ENCODE data around the gene CUX1. TPM values are rescaled to one million over a fixed set of nuclear protein-coding genes. Genes with fewer than 3 reads are reported as not detected.

The CUX1 gene
- total and polyA plus RNA-seq, 9 donors, result 42.2 to 151 (median 126) TPM

DNA sequence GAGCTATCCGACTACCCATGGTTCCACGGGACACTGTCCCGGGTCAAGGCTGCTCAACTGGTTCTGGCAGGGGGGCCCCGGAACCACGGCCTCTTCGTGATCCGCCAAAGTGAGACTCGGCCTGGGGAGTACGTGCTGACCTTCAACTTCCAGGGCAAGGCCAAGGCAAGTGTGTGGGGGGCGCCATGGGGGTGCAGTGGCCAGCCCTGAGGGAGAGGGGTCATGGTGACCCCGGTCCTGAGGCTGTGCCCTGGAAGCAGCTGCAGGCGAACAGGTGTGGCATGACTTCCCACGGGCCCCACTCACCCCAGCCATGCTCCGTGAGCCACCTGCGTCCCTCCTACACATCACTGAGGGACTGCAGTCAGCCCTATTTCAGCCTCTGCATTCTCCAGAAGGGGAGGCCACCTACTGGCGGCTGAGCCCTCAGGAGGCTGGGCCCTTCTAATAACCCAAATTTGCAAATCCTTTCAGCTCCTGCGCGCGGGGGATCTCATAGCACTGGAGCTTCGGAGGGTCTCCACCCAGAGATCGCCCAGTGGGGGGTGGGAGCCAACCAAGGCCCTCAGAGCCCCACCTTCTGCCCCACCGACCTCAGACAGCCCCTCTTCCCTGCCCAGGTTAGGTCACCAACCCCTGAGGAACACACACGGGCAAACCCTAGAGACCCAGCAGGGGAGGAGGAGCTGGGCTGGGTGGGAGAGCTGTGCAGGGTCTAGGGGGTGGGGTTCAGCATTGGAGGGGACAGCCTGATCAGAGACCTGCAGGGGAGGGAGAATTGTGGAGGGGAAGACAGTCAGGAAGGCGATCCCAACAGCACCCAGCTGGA lies 500.0 kb downstream of the CUX1 start:
- no peaks in the 10 kb centered on the region for H3K9me3 ChIP-seq
- H3K4me3 ChIP-seq, result no peak overlapping the region
- TF ChIP-seq, protein P1, sequence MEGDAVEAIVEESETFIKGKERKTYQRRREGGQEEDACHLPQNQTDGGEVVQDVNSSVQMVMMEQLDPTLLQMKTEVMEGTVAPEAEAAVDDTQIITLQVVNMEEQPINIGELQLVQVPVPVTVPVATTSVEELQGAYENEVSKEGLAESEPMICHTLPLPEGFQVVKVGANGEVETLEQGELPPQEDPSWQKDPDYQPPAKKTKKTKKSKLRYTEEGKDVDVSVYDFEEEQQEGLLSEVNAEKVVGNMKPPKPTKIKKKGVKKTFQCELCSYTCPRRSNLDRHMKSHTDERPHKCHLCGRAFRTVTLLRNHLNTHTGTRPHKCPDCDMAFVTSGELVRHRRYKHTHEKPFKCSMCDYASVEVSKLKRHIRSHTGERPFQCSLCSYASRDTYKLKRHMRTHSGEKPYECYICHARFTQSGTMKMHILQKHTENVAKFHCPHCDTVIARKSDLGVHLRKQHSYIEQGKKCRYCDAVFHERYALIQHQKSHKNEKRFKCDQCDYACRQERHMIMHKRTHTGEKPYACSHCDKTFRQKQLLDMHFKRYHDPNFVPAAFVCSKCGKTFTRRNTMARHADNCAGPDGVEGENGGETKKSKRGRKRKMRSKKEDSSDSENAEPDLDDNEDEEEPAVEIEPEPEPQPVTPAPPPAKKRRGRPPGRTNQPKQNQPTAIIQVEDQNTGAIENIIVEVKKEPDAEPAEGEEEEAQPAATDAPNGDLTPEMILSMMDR (IDR thresholded peaks at IDR 0.05), result no peak
- TF ChIP-seq EP300 (IDR thresholded peaks at IDR 0.05) (no peak), POLR2A (IDR thresholded peaks at IDR 0.05) (no peak)
- no peaks in the 10 kb centered on the region for H3K27me3 ChIP-seq
- H3K36me3 ChIP-seq, result no peaks in the 10 kb centered on the region
- no peak for DNase-seq
- WGBS, 3 donors, result 58 to 75% (median 71%) methylated on average over 24 of the region's 24 CpGs
- H3K4me1 ChIP-seq (ENCODE audit: insufficient read depth), result peaks cover 3% of the 10 kb centered on the region
- intact Hi-C loops (cut with DNase I), result no loop called here
- no peak overlapping the region for H3K27ac ChIP-seq

DNA sequence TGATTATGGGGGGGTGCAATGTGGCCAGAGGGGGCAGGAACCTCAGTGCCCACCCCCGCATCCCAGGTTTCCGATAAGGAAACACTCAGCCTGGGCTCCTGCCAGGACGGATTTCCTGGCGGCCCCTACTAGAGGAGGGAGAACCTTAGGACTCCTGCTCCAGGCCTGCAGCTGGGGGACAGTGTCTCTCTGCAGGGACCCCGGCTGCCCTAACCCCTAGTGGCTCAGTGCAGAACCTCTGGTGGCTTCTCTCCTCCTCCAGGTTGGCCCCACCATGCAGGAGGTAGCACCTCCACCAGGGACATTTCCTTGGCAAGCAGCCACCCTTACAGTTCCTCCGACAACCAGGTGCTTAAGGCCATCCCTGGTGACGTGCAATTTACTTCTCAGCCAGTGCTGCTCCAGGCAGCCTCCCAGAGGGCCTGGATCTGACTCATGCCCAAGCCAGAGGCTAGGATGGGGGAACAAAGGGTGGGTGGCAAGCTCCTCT lies 501.1 kb downstream of the CUX1 start:
- no peaks in the 10 kb centered on the region for H3K27me3 ChIP-seq

DNA sequence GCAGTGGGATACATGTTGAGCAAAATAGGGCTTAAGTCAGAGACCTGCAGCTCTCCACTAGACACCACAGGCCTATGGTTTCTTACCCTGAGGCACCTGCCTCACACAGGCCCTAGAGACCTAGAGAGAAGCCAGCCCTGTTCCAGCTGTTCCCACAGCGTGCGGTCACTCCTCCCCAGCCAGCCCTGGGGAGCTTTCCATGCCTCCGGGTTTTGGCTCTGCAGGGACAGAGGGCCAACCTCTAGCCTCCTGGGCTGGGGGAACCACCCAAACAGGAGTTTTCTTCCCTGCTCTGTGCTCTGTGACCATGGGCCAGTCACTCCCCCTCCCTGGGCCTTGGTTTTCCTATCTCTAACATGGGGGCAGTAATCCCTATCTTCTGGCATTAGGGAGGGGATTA lies 502.2 kb downstream of the CUX1 start:
- Histone ChIP-seq H3K36me3 (no peaks in the 10 kb centered on the region), H3K27ac (no peak overlapping the region), H3K4me3 (no peak overlapping the region), H3K27me3 (no peaks in the 10 kb centered on the region), H3K4me1 (ENCODE audit: insufficient read depth) (peaks cover 3% of the 10 kb centered on the region), H3K9me3 (no peaks in the 10 kb centered on the region)
- TF ChIP-seq POLR2A (IDR thresholded peaks at IDR 0.05) (no peak), EP300 (IDR thresholded peaks at IDR 0.05) (no peak)
- intact Hi-C loops (cut with DNase I), result no loop called here
- no peak for DNase-seq
- 83 to 85% (median 83%) methylated on average over 3 of the region's 3 CpGs for WGBS, 3 donors

More for the DNA sequence above, 501.1 kb downstream of the CUX1 start:
- Histone ChIP-seq H3K36me3 (no peaks in the 10 kb centered on the region), H3K4me1 (ENCODE audit: insufficient read depth) (peaks cover 3% of the 10 kb centered on the region), H3K27ac (no peak overlapping the region), H3K4me3 (no peak overlapping the region), H3K9me3 (no peaks in the 10 kb centered on the region)
- intact Hi-C loops (cut with DNase I), result no loop called here
- TF ChIP-seq, protein P1 (IDR thresholded peaks at IDR 0.05), result no peak
- TF ChIP-seq POLR2A (IDR thresholded peaks at IDR 0.05), result no peak
- no peak for TF ChIP-seq EP300 (IDR thresholded peaks at IDR 0.05)
- no peak for DNase-seq
- WGBS, 3 donors, result 61 to 72% (median 66%) methylated on average over 7 of the region's 7 CpGs

DNA sequence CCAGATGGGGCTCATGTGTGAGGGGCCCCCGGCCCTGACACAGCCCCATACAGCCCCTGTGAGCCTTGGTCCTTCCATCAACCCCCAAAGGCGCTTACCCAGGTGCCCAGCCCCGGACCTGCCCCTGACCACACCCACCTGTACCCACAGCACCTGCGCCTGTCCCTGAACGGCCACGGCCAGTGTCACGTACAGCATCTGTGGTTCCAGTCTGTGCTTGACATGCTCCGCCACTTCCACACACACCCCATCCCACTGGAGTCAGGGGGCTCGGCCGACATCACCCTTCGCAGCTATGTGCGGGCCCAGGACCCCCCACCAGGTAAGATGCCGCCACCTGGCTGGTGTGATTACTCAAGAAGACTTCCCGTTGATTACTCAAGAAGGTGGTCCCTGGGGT lies 502.8 kb downstream of the CUX1 start:
- Histone ChIP-seq H3K36me3 (no peaks in the 10 kb centered on the region), H3K4me1 (ENCODE audit: insufficient read depth) (peaks cover 3% of the 10 kb centered on the region), H3K4me3 (no peak overlapping the region), H3K9me3 (no peaks in the 10 kb centered on the region), H3K27me3 (no peaks in the 10 kb centered on the region), H3K27ac (no peak overlapping the region)
- DNase-seq, result no peak
- WGBS, 3 donors, result 94 to 97% (median 96%) methylated on average over 14 of the region's 14 CpGs
- TF ChIP-seq, protein P1 (IDR thresholded peaks at IDR 0.05), result no peak
- TF ChIP-seq POLR2A (IDR thresholded peaks at IDR 0.05) (no peak), EP300 (IDR thresholded peaks at IDR 0.05) (no peak)
- intact Hi-C loops (cut with DNase I), result no loop called here

Measured in ovary (tissue), 9 donors.